KBM-7 (cell line): ENCODE data around the gene PLXNA2.

Experiments
- DNase-seq: peaks from one replicate; pipeline ENCODE4 v3.0.0-alpha.2; 2015
- in situ Hi-C: fragments of 300-500 bp; cut with MboI; formaldehyde crosslinking; loops from 2 replicates; pipeline ENCODE4 v1.14.3; 2020; ENCODE audit warnings: low sequenced_read_pairs, low pct_unique_long_range_greater_than_20kb, mixed read lengths

PLXNA2 gene

GRCh38 chr1:208159555-208160258 lies 84.5 kb downstream of the PLXNA2 start:
- in situ Hi-C loops, result no loop called here
- DNase-seq, result no peak

GRCh38 chr1:208158640-208159554 lies 85.3 kb downstream of the PLXNA2 start:
- DNase-seq, result no peak
- in situ Hi-C loops, result no loop called here

GRCh38 chr1:208157769-208158168 lies 86.4 kb downstream of the PLXNA2 start:
- DNase-seq, result no peak
- in situ Hi-C loops, result no loop called here

- no peak for DNase-seq
Measured at GRCh38 chr1:208156741-208157140, 87.4 kb downstream of the PLXNA2 start.

DNA sequence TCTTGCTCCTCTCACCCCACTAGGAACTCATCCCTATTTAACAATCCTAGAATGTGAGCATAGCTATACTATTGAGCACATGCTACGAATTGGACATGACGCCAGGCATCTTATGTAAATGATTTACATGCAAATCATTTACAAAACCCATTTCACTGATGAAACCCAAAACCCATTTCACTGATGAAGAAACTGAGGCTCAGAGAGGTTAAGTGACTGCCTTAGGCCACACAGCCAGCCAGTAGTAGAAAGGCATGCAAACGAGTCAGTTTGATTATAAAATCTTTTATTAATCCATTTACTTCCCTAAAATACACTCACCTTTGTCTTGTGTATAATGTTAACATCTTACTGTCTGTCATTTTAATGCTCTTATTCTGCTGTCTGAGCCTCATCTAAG lies 87.9 kb downstream of the PLXNA2 start:
- in situ Hi-C loops, result no loop called here

More at GRCh38 chr1:208156741-208157140, 87.4 kb downstream of the PLXNA2 start:
- in situ Hi-C loops, result no loop called here

DNA sequence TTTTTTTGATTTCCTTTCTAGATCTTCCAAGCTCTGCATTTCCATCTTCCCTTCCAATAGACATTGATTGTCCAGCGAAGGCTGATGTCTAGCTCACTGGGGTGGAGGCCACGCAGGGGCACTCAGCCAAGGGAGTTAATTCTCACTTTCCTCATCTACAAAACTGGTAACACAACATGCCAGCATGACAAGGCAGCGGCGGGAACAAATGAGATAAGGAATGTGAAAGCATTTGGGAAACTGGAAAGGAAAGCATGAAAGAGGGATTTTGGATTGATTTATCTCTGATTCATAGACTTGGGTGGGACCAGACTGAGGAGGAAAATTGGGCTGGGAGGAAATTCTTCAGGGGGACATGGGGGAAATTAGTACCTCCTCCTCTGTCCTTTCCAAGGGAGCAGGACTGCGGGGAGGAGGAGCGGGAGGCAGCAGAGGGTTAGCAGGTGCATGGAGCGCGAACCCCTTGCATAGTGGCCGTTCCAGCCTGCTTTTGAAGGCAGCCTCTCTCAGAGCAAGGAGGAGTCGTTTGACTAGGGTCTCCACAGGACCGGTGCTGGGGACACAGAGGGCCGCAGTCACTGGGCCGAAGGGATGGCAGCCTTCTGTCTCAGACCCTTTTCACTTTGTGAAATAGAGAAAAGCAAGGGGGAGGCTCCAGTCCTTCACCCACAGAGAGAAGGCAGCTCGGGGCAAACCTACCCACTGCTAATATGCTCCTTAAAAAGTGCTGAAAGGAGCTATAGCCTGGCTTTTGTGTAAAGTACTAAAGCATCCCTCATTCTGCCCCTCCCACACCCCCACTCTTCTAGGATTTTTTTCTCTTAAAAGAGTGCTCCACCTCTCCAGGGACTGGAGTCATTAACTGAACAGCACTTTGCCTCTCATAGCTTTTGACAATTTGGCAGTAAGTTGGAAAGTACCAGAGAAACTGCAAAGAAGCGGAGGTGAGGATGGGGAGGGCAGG lies 89.2 kb downstream of the PLXNA2 start:
- no peak for DNase-seq
- in situ Hi-C loops, result no loop called here

More for the DNA sequence above, 87.9 kb downstream of the PLXNA2 start:
- DNase-seq, result no peak

DNA sequence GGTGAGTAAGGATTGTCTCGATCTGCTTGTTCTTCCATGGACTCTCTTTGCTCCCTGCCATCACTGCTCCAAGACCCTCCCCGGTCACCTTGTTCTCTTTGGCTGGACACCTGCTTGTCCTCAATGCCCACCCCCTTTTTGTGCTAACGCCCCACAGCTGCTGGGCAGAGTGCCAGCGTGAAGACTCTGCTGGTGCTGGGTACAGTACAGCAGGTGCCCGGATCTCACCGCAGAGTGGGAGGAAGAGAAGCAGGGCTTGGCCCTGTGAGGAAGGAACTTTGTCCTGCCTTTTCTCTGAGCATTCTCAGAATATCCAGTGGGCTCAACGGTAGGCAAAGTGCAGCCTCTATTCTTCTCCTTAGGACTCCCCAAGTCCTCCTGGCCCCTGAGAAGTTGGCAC lies 90.1 kb downstream of the PLXNA2 start:
- DNase-seq, result no peak
- in situ Hi-C loops, result no loop called here

- in situ Hi-C loops, result no loop called here
- no peak for DNase-seq
Measured at GRCh38 chr1:208153386-208153785, 90.8 kb downstream of the PLXNA2 start.

- in situ Hi-C loops, result no loop called here
- no peak for DNase-seq
Measured at GRCh38 chr1:208151728-208152598, 92.2 kb downstream of the PLXNA2 start.

- in situ Hi-C loops, result no loop called here
- DNase-seq, result no peak
Measured at GRCh38 chr1:208150833-208151458, 93.2 kb downstream of the PLXNA2 start.

GRCh38 chr1:208149776-208150514 lies 94.2 kb downstream of the PLXNA2 start:
- in situ Hi-C loops, result no loop called here
- no peak for DNase-seq

DNA sequence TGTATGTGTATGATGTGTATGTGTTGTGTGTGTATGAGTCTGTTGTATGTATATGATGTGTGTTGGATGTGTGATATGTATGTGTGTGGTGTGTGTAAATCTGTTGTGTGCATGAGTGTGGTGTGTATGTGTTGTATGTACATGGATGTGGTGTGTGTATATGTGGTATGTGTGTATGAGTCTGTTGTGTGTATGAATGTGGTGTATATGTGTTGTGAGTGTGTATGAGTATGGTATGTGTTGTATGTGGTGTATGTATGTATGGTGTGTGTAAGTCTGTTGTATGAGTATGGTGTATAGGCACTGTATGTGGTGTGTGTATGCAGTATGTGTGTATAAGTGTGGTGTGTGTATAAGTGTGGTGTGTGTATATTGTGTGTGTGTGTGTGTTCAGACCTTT lies 95.0 kb downstream of the PLXNA2 start:
- in situ Hi-C loops, result no loop called here
- no peak for DNase-seq

GRCh38 chr1:208148380-208148779 lies 95.8 kb downstream of the PLXNA2 start:
- DNase-seq, result no peak
- in situ Hi-C loops, result no loop called here

DNA sequence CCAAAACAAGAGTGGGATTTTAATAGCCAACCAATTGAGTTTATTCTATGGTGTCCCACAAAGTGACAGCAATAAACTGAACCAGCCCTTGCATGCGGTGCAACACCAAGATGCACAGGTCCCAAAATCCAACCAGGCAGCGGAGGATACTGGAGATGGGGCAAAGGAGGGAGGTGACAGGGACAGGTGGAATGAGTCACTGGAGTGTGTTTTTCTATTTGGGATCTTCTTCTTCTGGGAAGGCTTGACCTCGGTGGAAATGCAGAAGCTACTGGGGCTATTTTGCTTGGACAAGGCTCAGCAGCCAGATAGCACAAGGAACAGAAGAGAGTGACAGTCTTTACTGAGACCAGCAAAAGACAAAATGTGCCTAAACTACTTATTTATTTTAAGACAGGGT lies 97.5 kb downstream of the PLXNA2 start:
- in situ Hi-C loops, result no loop called here
- DNase-seq, result no peak

GRCh38 chr1:208145167-208145566 lies 99.0 kb downstream of the PLXNA2 start:
- DNase-seq, result no peak
- in situ Hi-C loops, result no loop called here

- DNase-seq, result no peak
- in situ Hi-C loops, result no loop called here
Measured at GRCh38 chr1:208142590-208143382, 101.4 kb downstream of the PLXNA2 start.
